Ishikawa (cell line): ENCODE results near the gene C18orf32.

Source experiments
- CEBPB ChIP-seq: IDR thresholded peaks from 2 replicates; pipeline ENCODE4 v1.6.1; 2012
- CREB1 ChIP-seq: IDR thresholded peaks from 2 replicates; pipeline ENCODE4 v1.6.1; 2012; ENCODE audit warnings: low read depth
- EGR1 ChIP-seq: IDR thresholded peaks from 2 replicates; pipeline ENCODE4 v1.6.1; 2012
- EP300 ChIP-seq: IDR thresholded peaks from 2 replicates; pipeline ENCODE4 v1.6.1; 2012; ENCODE audit warnings: borderline replicate concordance
- FOXM1 ChIP-seq: IDR thresholded peaks from 2 replicates; pipeline ENCODE4 v1.6.1; 2012; ENCODE audit warnings: low read depth, borderline replicate concordance
- MAX ChIP-seq: IDR thresholded peaks from 2 replicates; pipeline ENCODE4 v1.6.1; 2012
- NFIC ChIP-seq: IDR thresholded peaks from 2 replicates; pipeline ENCODE4 v1.6.1; 2012
- RAD21 ChIP-seq: IDR thresholded peaks from 2 replicates; pipeline ENCODE4 v1.6.1; 2012; ENCODE audit warnings: low read depth
- TAF1 ChIP-seq: IDR thresholded peaks from 2 replicates; pipeline ENCODE4 v1.6.1; 2012; ENCODE audit warnings: low read depth, mild to moderate bottlenecking
- TCF12 ChIP-seq: IDR thresholded peaks from 2 replicates; pipeline ENCODE4 v1.6.1; 2012; ENCODE audit warnings: low read depth
- TEAD4 ChIP-seq: IDR thresholded peaks from 2 replicates; pipeline ENCODE4 v1.6.1; 2012
- USF1 ChIP-seq: IDR thresholded peaks from 2 replicates; pipeline ENCODE4 v1.6.1; 2012
- YY1 ChIP-seq: IDR thresholded peaks from 2 replicates; pipeline ENCODE4 v1.6.1; 2012; ENCODE audit warnings: low read depth
- ZBTB7A ChIP-seq: IDR thresholded peaks from 2 replicates; pipeline ENCODE4 v1.6.1; 2012; ENCODE audit warnings: low read depth
- TF ChIP-seq, protein P1 (sequence below): IDR thresholded peaks from 2 replicates; pipeline ENCODE4 v1.6.1; 2012; ENCODE audit warnings: low read depth, mild to moderate bottlenecking

The C18orf32 gene

GRCh38 chr18:49525981-49526380 lies 38.9 kb upstream of the C18orf32 start:
- no peak for TF ChIP-seq NFIC
- no peak for TF ChIP-seq FOXM1
- no peak for TF ChIP-seq USF1
- no peak for TF ChIP-seq MAX
- no peak for TF ChIP-seq TEAD4
- no peak for TF ChIP-seq CREB1
- TF ChIP-seq YY1, result no peak
- no peak for TF ChIP-seq EGR1
- no peak for TF ChIP-seq CEBPB

GRCh38 chr18:49524951-49525350 lies 37.9 kb upstream of the C18orf32 start:
- no peak for TF ChIP-seq TEAD4
- no peak for TF ChIP-seq EP300
- no peak for TF ChIP-seq USF1
- no peak for TF ChIP-seq EGR1
- TF ChIP-seq TCF12, result no peak
- TF ChIP-seq, protein P1, sequence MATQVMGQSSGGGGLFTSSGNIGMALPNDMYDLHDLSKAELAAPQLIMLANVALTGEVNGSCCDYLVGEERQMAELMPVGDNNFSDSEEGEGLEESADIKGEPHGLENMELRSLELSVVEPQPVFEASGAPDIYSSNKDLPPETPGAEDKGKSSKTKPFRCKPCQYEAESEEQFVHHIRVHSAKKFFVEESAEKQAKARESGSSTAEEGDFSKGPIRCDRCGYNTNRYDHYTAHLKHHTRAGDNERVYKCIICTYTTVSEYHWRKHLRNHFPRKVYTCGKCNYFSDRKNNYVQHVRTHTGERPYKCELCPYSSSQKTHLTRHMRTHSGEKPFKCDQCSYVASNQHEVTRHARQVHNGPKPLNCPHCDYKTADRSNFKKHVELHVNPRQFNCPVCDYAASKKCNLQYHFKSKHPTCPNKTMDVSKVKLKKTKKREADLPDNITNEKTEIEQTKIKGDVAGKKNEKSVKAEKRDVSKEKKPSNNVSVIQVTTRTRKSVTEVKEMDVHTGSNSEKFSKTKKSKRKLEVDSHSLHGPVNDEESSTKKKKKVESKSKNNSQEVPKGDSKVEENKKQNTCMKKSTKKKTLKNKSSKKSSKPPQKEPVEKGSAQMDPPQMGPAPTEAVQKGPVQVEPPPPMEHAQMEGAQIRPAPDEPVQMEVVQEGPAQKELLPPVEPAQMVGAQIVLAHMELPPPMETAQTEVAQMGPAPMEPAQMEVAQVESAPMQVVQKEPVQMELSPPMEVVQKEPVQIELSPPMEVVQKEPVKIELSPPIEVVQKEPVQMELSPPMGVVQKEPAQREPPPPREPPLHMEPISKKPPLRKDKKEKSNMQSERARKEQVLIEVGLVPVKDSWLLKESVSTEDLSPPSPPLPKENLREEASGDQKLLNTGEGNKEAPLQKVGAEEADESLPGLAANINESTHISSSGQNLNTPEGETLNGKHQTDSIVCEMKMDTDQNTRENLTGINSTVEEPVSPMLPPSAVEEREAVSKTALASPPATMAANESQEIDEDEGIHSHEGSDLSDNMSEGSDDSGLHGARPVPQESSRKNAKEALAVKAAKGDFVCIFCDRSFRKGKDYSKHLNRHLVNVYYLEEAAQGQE, result no peak
- TF ChIP-seq ZBTB7A, result no peak
- no peak for TF ChIP-seq MAX
- no peak for TF ChIP-seq FOXM1
- TF ChIP-seq CEBPB, result no peak
- TF ChIP-seq NFIC, result no peak
- no peak for TF ChIP-seq YY1
- no peak for TF ChIP-seq CREB1
- no peak for TF ChIP-seq TAF1

DNA sequence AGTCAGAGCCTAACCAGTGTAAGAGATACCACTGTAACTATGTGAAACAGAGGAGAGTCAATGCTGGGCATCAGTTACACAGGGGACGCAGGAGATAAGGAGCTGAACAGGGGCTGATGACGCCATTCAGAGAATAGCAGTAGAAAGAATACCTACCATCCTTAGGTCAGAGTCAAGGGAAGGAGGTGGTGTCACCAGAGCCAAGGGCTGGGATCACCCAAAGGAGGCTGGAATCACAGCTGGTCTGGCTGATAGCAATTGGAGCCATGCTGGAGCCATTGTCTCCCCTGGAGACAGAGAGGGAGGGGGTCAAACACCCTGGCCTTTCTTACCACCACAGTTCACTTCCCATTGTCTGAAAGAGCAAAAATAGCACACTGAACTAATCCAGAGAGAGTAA lies 37.3 kb upstream of the C18orf32 start:
- no peak for TF ChIP-seq EGR1
- TF ChIP-seq FOXM1, result no peak
- TF ChIP-seq ZBTB7A, result no peak
- TF ChIP-seq TCF12, result no peak
- no peak for TF ChIP-seq TAF1
- TF ChIP-seq CEBPB, result no peak
- TF ChIP-seq, protein P1, result no peak
- TF ChIP-seq TEAD4, result no peak

DNA sequence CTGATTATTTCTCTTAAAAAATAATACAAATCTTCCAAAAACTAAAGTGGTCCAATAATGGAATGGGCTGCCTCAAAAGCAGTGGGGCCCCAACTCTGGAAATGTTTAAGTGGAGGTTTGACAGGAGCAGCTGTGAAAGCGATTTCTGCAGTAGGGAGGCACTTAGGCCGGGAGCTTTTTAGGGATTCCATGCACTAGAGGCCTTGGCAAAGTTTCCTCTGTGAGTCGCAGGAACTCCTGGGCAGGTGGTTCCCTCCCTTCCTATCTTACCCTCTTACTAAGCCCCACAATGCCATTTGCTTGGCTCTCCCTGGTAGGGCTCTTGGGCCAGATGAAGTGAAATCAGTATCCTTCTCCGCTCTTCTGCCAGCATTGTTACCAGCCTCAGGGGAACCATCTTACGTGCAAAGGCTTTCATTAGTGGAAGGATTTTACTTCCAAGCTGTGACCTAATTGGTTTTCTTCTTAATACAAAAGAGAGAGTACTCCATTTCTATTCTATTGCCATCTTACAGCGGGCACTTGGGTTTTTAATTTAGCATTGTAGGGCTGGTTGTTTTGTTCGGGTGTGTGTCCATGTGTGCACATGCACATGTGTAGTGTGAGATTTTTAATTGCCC lies 34.3 kb upstream of the C18orf32 start:
- TF ChIP-seq, protein P1, result no peak
- TF ChIP-seq FOXM1 (no peak), CREB1 (no peak), TAF1 (no peak), TCF12 (no peak), ZBTB7A (no peak), RAD21 (no peak), NFIC (no peak), TEAD4 (no peak), CEBPB (no peak), USF1 (no peak), MAX (no peak), EGR1 (no peak), YY1 (no peak), EP300 (no peak)
